HG03378 (cell line): Measurements from ENCODE around the gene CHMP4B.
"Not testable (repeated sequence)": the region's sequence is repeated elsewhere in the genome, so short reads cannot be mapped to it uniquely, and the experiment has no call there.

Experiments used
- ATAC-seq: cut with Tn5 transposase; IDR thresholded peaks from one replicate; pipeline ENCODE4 v1.9.1; 2021; ENCODE audit warnings: mild to moderate bottlenecking, moderate library complexity; ENCODE audit not compliant: unreplicated experiment

The CHMP4B gene

DNA sequence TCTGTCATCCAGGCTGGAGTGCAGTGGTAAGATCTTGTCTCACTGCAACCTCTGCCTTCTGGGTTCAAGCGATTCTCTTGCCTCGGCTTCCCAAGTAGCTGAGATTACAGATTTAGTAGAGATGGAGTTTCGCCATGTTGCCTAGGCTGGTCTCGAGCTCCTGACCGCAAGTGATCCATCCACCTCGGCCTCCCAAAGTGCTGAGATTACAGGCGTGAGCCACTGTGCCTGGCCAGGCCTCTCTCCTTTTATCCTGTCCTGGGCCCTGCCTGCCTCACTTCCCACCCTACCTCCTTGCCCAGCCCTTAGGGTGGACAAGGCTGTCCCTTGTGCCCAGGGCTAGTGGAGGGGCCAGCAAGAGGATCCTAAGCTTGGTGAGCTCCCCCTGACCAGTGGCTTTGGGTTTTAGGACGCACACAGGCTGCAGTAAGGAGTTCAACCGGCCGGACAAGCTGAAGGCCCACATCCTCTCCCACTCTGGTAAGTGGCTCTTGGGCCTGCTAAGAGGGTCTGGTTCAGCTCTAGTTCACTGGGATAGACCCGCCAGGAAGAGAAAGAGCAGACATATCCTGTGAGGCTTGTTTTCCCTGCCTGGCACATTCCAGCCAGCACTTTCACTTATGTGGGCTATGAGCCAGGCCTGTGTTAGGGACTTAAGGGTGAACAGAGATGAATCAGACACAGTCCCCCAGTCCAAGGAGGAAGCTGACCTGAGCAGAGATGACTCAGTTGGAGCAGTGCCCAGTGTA lies 21.9 kb upstream of the CHMP4B start:
- ATAC-seq = no peak

DNA sequence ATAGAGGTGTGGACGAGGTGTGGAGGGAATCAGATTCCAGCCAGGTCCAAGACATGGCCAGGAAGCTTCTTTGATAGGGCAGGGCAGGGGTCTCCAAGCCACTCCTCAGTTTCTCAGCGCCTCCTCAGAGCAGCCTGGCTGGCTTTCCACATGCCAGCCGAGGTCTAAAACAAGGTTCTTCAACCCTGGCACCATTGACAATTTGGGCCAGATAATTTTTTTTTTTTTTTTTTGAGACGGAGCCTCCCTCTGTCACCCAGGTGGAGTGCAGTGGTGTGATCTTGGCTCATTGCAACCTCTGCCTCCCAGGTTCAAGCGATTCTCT lies 21.3 kb upstream of the CHMP4B start:
- no peak for ATAC-seq

DNA sequence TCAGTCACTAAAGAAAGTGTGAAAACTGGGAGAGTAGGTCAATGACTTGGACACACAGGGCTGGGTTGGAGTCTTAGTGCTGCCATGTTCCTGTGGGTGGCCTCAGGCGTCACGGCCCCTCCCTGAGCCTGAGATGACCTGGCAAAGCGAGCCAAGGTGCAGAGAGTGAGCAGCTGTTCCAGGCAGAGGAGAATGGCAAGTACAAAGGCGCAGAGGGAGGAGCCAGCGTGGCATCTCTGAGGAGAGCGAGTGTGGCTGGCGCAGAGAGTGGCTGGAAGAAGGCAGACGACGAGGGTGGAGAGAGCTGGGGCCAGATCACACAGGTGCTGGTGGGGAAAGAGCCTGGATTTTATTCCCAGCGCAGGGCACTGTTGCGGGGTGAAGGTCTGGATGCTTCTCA lies 20.6 kb upstream of the CHMP4B start:
- no peak for ATAC-seq

DNA sequence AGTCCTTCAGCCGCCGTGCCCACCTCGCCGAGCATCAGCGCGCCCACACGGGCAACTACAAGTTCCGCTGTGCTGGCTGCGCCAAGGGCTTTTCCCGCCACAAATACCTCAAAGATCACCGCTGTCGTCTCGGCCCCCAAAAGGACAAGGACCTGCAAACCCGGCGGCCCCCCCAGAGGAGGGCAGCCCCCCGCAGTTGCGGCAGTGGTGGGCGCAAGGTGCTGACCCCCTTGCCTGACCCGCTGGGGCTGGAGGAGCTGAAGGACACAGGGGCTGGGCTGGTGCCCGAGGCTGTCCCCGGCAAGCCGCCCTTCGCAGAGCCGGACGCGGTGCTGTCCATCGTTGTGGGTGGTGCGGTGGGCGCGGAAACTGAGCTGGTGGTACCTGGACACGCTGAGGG lies 20.1 kb upstream of the CHMP4B start:
- ATAC-seq = no peak

DNA sequence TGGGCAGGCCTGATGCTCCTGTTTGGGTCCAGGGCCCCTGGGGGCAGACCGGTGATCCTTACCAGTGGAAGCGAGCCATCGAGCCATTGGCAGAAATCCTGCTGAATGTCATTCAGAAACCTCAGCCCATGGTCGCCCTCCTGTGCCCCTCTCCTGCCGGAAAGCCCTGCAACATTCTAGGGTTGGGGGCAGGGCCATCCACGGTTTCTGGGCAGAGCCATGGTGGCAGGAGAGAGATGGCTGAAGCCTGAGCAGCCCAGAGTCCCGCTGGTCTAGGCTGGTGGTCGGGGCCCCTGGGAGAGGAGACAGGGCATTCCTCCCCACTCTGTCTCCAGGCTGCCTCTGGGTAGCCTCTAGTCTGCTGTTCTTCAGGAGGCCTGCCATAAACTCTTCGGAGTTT lies 19.6 kb upstream of the CHMP4B start:
- ATAC-seq = no peak

DNA sequence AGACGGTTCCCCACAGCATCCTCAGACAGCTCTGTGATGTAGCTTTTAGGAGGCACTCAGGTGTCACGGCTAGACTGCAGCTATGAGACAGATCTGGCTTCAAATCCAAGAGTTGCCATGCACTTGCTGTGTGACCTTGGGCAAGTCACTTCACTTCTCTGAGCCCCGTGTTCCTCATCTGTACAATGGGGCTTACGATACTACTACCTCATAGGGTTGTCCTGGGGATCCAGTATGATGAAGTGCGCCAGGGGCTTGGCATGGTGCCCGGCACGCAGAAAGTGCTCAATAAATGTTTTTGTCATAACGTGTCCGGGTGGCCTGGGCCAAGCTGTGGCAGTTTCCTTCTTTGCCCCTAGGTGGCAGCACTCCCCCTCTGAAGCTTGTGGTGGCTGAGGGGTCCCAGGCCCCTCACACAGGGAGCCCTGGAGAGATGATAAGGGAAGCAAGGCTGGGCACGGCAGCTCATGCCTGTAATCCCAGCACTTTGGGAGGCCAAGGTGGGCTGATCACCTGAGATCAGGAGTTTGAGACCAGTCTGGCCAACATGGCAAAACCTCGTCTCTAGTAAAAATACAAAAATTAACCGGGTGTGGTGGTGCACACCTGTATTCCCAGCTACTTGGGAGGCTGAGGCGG lies 19.1 kb upstream of the CHMP4B start:
- no peak for ATAC-seq

DNA sequence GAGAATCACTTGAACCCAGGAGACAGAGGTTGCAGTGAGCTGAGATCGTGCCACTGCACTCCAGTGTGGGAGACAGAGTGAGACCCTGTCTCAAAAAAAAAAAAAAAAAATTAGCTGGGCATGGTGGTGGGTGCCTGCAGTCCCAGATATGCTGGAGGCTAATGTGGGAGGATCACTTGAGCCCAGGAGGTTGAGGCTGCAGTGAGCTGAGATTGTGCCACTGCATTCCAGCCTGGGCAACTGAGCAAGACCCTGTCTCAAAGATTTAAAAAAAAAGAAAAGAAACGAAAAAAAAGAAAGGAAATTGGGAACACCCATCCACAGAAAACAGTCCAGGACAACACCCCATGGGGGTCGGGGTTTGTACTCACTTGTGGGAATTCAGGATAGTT lies 18.6 kb upstream of the CHMP4B start:
- not testable (repeated sequence) for ATAC-seq

DNA sequence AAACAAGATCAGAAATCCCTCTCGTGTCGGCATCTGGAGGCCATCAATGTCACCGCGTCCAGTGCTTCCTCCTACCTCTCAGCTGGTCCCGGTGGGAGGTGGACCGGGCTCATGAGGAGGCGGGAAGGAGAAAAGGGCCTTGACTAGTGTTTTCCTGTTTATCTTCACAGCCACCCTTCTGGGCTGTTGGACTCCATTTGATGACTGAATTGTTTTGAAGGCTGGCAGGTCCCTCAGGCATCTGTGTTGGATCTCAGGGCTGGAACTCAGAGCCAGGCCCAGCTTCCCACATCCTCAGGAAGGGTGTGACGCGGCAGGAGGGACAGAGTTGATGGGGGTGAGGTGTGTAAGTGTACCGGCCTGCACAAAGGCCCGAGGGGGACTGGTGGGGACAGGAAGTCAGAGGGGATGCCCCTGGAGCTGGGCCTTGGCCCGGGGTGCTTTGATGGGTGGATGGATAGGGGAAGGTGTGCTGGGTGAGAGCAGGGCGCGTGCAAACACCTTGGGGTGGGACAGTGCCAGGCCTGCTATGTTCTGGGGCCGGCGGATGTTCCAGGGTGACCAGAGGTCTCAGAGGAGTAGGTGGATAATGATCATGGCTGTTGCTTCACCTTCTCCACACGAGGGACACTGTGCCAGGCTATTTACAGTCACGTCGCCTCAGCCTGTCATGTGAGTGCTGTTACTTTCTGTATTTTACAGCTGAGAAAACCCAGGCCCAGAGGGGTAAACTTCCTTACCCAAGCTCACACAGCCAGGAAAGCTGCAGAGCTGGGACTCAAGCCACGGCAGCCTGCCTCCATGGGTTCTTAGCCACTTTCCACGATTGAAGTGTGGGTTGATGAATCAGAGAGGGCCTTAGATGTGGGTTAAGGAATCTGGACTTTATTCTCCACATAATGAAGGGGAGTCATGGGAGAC lies 17.9 kb upstream of the CHMP4B start:
- no peak for ATAC-seq

DNA sequence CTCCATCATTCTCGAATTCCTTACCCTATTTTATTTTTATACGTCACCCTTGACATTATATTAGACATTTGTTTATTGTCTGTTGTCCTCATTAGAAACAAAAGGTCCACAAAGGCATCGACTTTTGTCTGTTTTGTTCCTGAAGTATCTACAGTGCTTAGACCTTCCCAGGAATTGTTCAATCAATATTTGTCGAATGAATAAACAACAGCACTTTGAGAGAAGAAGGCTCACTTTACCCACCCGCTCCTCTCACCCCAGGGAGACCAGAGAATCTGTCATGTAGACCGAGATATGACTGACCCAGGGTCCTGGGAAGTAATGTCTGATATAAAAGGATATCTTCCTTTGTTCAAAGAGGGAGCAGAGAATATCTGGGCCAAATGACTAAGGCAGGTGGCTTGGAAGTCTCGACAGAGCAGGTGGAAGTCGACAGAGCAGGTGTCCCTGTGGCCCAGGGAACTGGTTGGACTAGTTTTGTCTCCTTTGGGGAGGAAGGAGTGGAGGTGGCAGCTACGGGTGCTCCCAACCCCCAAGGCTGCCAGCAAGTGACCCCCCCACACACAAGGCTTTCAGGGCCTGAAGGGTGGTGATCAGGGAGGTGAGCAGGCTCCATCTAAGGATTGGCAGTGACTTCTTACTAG lies 14.8 kb upstream of the CHMP4B start:
- ATAC-seq = no peak

DNA sequence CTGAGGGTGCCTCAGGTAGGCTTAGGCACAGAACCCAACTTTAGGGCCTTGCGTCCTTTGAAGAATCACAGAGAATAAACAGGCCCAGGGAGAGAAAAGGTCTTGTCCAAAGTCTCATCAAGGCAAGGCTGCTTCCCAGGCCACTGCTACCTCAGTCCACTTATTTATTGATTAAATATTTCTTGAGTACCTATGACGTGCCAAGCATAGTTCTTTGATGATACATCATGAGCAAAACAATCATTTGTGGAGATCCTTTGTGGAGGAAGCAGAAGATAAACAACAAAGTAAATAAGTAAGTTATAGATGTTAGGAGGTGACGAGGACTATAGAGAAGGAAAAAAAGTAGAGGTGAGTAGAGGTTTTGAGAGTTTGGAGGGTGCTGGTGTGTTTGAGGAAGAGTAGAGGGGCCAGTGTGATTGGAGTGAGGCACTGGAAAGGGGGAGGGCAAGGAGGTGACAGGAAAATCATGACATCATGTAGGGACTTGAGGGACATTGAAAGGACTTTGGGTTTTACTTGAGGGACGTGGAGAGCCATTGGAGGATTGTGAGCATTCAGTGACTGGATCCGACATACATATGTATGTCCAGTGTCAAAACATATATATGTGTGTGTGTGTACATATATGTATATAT lies 14.1 kb upstream of the CHMP4B start:
- no peak for ATAC-seq

DNA sequence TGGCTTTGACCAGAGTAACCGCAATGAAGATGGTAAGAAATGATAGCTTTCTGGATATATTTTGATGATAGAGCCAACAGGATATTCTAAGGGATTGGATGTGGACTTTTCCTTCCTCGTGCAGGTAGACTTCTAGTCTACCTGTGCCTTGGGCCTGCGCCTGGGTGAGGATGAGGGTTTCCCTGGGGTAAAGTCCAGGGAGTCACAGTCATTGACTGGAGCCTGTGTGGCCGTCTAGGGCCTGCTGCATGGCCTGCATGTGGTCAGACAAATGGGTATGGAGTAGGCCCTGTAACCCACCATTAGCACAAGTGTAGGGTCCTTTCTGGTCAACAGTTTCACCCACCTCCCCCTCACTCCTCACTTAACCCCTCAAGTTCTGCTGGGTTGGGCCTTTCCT lies 12.7 kb upstream of the CHMP4B start:
- ATAC-seq = no peak

DNA sequence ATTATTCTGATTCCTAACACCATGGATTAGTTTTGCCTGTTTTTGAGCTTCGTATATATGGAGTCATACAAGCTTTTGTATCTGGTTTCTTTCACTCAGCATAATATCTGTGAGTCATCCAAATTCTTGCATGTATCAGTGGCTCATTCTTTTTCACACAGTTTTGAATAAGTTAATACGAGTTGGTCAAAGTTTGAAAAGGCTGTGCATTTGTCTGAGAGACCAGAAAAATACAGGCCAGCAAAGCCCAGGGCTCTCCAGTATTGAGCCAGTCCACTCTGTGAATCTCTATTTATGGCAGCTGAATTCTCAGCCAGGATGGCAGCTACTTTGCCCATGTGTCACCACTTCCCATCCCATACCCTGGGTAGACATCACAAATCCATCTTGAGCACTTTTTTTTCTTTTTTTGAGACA lies 7.2 kb upstream of the CHMP4B start:
- no peak for ATAC-seq

DNA sequence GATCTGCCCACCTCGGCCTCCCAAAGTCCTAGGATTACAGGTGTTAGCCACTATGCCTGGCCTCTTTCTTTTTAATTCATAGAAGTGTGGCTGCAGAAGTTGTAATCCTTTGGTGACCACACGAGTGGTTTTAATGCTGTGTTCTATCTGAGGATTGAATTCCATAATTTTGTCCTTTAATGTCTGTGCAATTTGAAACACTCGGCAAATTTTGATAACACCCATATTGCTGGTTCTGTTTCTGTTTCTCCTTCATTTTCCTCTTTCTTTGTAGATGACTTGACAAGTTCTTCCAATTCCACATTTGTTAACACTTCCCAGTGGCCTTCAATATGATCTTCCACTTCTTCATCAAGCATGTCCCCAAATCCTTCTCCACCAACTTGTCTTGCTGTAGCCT lies 2.8 kb upstream of the CHMP4B start:
- ATAC-seq = no peak

DNA sequence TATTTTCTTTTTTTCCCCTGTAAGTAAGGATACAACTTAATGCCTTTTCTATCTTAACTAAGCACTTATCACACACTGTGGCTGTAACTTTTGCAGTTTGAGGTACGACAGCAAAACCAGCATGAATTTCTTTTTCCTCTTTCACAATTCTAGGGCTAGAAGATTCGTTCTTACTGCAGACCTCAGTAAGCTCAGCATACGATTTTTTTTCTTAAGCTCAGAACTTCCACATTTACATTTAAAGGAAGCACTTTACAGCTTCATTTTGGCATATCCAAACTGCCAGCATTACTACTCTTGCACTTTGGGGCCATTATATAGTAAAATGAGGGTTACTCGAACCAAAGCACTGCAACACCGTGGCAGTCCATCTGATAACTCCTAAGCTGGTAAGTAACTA lies 889 bp upstream of the CHMP4B start:
- ATAC-seq = no peak

DNA sequence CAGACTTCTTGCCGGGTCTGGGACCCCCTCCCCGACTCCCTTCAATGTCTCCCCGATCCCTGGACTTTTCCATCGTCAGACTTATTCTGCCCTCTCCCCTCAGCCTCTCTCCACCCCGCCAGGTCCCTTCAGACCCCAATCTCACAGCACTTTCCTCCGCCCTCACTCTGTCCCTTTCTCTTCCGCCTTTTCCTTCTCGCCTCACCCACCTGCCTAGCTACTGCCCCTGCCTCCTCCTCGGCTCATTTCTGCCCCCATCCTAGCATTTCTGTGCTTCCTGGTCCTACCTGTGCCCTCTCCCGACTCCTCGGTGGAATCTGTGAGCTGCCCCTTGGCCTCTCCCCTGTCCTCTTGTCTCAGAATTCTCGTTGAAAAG lies 616 bp downstream of the CHMP4B start:
- no peak for ATAC-seq

DNA sequence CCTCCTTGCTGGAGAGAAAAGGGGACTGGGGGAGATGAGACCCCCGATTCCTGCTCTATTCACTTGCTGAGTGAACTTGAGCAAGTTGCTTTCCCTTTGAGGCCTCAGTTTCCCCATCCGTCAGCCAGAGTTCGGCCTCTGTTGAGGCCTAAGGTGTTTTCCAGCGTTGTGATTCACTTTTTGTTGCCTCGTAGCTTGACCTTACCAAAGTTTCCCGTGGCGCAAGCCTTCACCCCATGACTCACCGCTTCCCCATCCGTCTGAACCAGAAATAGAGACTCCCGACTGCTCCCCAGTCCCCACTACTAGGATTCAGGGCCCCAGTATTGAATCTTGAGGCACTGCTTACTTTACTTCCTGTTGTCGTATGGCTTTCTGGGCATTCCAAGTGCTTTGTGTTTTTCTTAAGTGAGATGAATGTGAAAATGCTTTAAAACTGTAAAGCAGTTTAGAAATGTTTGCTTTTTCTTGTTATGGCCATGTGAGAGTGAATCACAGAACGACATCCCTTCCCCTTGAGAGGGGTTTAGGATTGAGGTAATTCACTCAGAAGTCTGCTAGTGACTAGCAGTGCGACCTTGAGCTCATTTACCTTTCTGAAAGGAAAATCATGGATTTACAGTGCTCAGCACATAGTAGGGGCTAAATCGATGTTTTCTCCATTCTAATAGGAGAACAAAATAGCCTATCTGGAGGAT lies 1.2 kb downstream of the CHMP4B start:
- ATAC-seq = no peak

DNA sequence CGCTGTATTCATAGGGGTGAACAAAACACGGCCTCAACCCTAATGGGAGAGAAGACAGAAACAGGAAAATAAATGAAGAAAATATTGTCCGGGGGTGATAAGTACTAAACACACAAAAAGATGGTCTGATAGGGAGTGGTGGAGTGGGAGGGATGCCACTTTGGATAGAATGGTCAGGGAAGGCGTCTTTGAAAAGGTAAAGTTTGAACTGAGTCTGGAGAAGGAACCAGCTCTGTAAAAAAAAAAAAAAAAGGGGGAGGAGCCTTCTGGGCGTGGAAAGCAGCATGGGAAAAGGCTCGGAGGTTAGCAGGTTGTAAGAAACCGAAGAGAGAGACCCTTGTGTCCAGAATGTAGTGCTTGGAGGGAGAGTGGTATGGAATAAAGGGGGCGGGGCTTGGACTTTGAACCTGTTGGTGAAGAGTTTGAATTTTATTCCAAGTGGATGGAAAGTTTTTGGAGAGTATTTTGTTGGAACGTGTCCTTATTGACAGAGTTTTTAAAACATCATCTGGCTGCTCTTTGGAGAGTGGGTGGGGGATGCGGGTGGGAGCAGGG lies 1.8 kb downstream of the CHMP4B start:
- ATAC-seq = no peak

DNA sequence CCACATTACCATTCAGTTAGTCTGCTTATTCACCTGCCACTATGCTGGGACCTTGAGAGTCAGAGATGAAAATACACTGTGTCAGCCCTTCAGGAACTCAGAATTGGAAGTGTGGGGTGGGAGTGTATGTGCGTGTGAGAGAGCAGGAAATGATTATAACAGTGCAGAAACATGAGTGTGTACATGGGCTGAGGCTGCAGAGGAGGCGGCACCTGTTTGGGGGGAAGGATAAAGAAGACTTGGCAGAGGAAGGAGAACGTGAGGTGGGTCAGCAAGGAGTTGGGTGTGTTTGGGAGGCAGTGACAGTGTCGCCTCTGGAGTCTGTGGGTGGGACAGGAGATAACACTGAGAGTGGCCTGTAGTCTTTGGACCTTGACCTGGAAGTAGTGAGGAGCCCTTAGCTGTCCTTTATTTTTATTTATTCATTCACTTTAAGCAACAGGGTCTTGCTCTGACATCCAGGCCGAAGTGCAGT lies 3.1 kb downstream of the CHMP4B start:
- no peak for ATAC-seq

DNA sequence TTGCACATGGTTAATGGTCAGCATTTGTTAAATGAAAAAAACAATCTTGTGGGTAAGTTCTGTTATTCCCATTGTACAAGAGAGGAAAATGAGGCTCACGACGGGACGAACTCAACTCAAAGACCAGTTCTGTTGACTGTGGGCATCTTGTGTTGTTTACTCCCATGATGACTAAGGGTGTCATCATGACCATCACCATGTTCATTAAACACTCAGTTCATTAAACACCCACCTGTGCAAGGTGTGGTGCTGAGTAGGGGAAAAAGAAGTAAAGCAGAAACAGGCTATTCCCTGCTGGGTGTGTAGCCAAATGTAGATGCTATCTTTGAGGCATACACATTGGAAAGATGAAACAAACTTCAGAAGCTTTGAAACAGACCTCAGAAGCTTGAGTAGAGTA lies 4.5 kb downstream of the CHMP4B start:
- ATAC-seq = no peak

DNA sequence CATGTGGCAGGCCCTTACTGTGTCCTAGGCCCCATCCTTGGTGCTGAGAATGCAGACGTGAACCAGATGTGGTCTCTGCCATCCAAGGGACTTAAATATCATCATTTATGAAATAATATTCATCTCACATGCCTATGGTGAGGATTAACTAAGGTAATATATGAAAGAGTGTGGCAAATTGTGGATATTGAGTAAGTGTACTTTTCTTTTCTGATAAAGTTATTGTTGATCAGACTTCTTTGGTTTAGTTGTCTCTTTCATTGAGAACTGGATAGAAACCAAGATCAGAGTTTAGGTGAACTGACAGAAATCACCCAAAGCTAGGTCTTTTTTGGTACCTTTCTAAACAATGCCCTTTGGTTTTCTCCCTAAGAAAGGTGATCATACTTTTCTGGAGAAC lies 5.0 kb downstream of the CHMP4B start:
- ATAC-seq = no peak
